ENCODE measurements around the gene ICA1.

ICA1 gene

GRCh38 chr7:8226501-8226900 lies 35.5 kb downstream of the ICA1 start:
- no peak for DNase-seq

GRCh38 chr7:8221567-8221966 lies 40.4 kb downstream of the ICA1 start:
- no peak for DNase-seq

- no peak for DNase-seq
These were observed 40.9 kb downstream of the ICA1 start for GRCh38 chr7:8221101-8221495.

GRCh38 chr7:8220376-8221100 lies 41.4 kb downstream of the ICA1 start:
- no peak for DNase-seq

- peak; percentile 14 for DNase-seq
These were observed 44.5 kb downstream of the ICA1 start for GRCh38 chr7:8217200-8218068.

GRCh38 chr7:8216334-8216690 lies 45.7 kb downstream of the ICA1 start:
- DNase-seq, result no peak

GRCh38 chr7:8215648-8216333 lies 46.2 kb downstream of the ICA1 start:
- no peak for DNase-seq

- DNase-seq, result no peak
These were observed 47.6 kb downstream of the ICA1 start for GRCh38 chr7:8214244-8214824.

- DNase-seq, result no peak
These were observed 48.6 kb downstream of the ICA1 start for GRCh38 chr7:8213381-8213780.

GRCh38 chr7:8212638-8213037 lies 49.3 kb downstream of the ICA1 start:
- DNase-seq, result no peak

- DNase-seq, result no peak
These were observed 50.3 kb downstream of the ICA1 start for GRCh38 chr7:8211725-8212096.

- DNase-seq, result no peak
These were observed 50.9 kb downstream of the ICA1 start for GRCh38 chr7:8210845-8211724.

- DNase-seq, result no peak
These were observed 52.6 kb downstream of the ICA1 start for GRCh38 chr7:8209353-8209752.

GRCh38 chr7:8208816-8209215 lies 53.2 kb downstream of the ICA1 start:
- DNase-seq, result no peak

- DNase-seq, result no peak
These were observed 55.0 kb downstream of the ICA1 start for GRCh38 chr7:8206956-8207355.

GRCh38 chr7:8205537-8205936 lies 56.4 kb downstream of the ICA1 start:
- no peak for DNase-seq

GRCh38 chr7:8205031-8205387 lies 57.0 kb downstream of the ICA1 start:
- DNase-seq, result no peak

- DNase-seq, result no peak
These were observed 57.5 kb downstream of the ICA1 start for GRCh38 chr7:8204339-8205030.

- DNase-seq, result no peak
These were observed 60.0 kb downstream of the ICA1 start for GRCh38 chr7:8201846-8202441.

GRCh38 chr7:8200717-8201116 lies 61.2 kb downstream of the ICA1 start:
- DNase-seq, result no peak

- no peak for DNase-seq
These were observed 61.7 kb downstream of the ICA1 start for GRCh38 chr7:8200316-8200715.
